ENCODE data around the gene KLHL1. TPM values are rescaled to one million over a fixed set of nuclear protein-coding genes. Genes with fewer than 3 reads are reported as not detected.
"Not testable (repeated sequence)": the region's sequence is repeated elsewhere in the genome, so short reads cannot be mapped to it uniquely, and the experiment has no call there.

KLHL1 gene
- total RNA-seq (2022) = not detected in 2 replicates
- percentile 0 among the genes with signal in this experiment for Bru-seq, nascent RNA
- BruChase-seq, experiment 1, labeled RNA remaining after a 6-hour chase = percentile 0 among the genes with signal in this experiment
- percentile 0 among the genes with signal in this experiment for BruChase-seq, experiment 2, labeled RNA remaining after a 2-hour chase
- long read RNA-seq = 0 reads

GRCh38 chr13:70108356-70109105 is at the start of gene KLHL1:
TSS of gene KLHL1 (minus strand) at chr13:70108452. CDS start at chr13:70107699, 753 bp downstream.
- no peaks in the 10 kb centered on the region for H3K36me3 Mint-ChIP-seq (ENCODE audit: insufficient read depth, unreplicated experiment)
- no peak within 1 kb of the TSS for H3K27ac Mint-ChIP-seq (ENCODE audit: unreplicated experiment)
- DNase-seq = no peak
- H3K27me3 Mint-ChIP-seq (ENCODE audit: unreplicated experiment) = no peaks in the 10 kb centered on the region
- intact Hi-C loops (cut with micrococcal nuclease; ENCODE audit: unreplicated experiment) = no loop called here
- no peaks in the 10 kb centered on the region for H3K9me3 Mint-ChIP-seq (ENCODE audit: low read depth, unreplicated experiment)
- TF ChIP-seq CTCF (IDR thresholded peaks at IDR 0.05; ENCODE audit: unreplicated experiment) = no peak
- CTCF ChIA-PET = no interaction called here
- no peak within 1 kb of the TSS for H3K4me3 Mint-ChIP-seq (ENCODE audit: low read depth, unreplicated experiment)
- no peaks in the 10 kb centered on the region for H3K4me1 Mint-ChIP-seq (ENCODE audit: low read depth, unreplicated experiment)
- no TSS peak for BruUV-seq (replicated peaks)

- H3K4me1 Mint-ChIP-seq (ENCODE audit: low read depth, unreplicated experiment); CTCF ChIA-PET; H3K36me3 Mint-ChIP-seq (ENCODE audit: insufficient read depth, unreplicated experiment); DNase-seq; H3K27ac Mint-ChIP-seq (ENCODE audit: unreplicated experiment); H3K27me3 Mint-ChIP-seq (ENCODE audit: unreplicated experiment); BruUV-seq (replicated peaks); intact Hi-C loops (cut with micrococcal nuclease; ENCODE audit: unreplicated experiment); H3K4me3 Mint-ChIP-seq (ENCODE audit: low read depth, unreplicated experiment); H3K9me3 Mint-ChIP-seq (ENCODE audit: low read depth, unreplicated experiment): not testable (repeated sequence)
Observed at GRCh38 chr13:70142658-70143057, 34.4 kb upstream of the KLHL1 start.

- CTCF ChIA-PET = no interaction called here
- intact Hi-C loops (cut with micrococcal nuclease; ENCODE audit: unreplicated experiment) = no loop called here
Observed at GRCh38 chr13:70128098-70128497, 19.8 kb upstream of the KLHL1 start.

GRCh38 chr13:70125693-70126092 is 17.4 kb upstream of the KLHL1 start:
- BruUV-seq (replicated peaks) = no TSS peak
- intact Hi-C loops (cut with micrococcal nuclease; ENCODE audit: unreplicated experiment) = no loop called here
- TF ChIP-seq CTCF (IDR thresholded peaks at IDR 0.05; ENCODE audit: unreplicated experiment) = no peak
- no peaks in the 10 kb centered on the region for H3K27me3 Mint-ChIP-seq (ENCODE audit: unreplicated experiment)
- no peak for DNase-seq
- no peak overlapping the region for H3K4me3 Mint-ChIP-seq (ENCODE audit: low read depth, unreplicated experiment)
- H3K36me3 Mint-ChIP-seq (ENCODE audit: insufficient read depth, unreplicated experiment) = no peaks in the 10 kb centered on the region
- CTCF ChIA-PET = no interaction called here
- no peaks in the 10 kb centered on the region for H3K4me1 Mint-ChIP-seq (ENCODE audit: low read depth, unreplicated experiment)
- no peaks in the 10 kb centered on the region for H3K9me3 Mint-ChIP-seq (ENCODE audit: low read depth, unreplicated experiment)
- no peak overlapping the region for H3K27ac Mint-ChIP-seq (ENCODE audit: unreplicated experiment)

More at GRCh38 chr13:70128098-70128497, 19.8 kb upstream of the KLHL1 start:
- Mint-ChIP-seq H3K9me3 (ENCODE audit: low read depth, unreplicated experiment) (no peaks in the 10 kb centered on the region), H3K27me3 (ENCODE audit: unreplicated experiment) (no peaks in the 10 kb centered on the region), H3K27ac (ENCODE audit: unreplicated experiment) (no peak overlapping the region), H3K4me3 (ENCODE audit: low read depth, unreplicated experiment) (no peak overlapping the region), H3K36me3 (ENCODE audit: insufficient read depth, unreplicated experiment) (no peaks in the 10 kb centered on the region), H3K4me1 (ENCODE audit: low read depth, unreplicated experiment) (no peaks in the 10 kb centered on the region)
- no peak for DNase-seq
- no peak for TF ChIP-seq CTCF (IDR thresholded peaks at IDR 0.05; ENCODE audit: unreplicated experiment)
- BruUV-seq (replicated peaks) = no TSS peak

GRCh38 chr13:70117338-70117905 is 9.2 kb upstream of the KLHL1 start:
- no peaks in the 10 kb centered on the region for H3K36me3 Mint-ChIP-seq (ENCODE audit: insufficient read depth, unreplicated experiment)
- intact Hi-C loops (cut with micrococcal nuclease; ENCODE audit: unreplicated experiment) = no loop called here
- H3K9me3 Mint-ChIP-seq (ENCODE audit: low read depth, unreplicated experiment) = no peaks in the 10 kb centered on the region
- DNase-seq = no peak
- BruUV-seq (replicated peaks) = no TSS peak
- no peaks in the 10 kb centered on the region for H3K27me3 Mint-ChIP-seq (ENCODE audit: unreplicated experiment)
- no peak for TF ChIP-seq CTCF (IDR thresholded peaks at IDR 0.05; ENCODE audit: unreplicated experiment)
- H3K4me1 Mint-ChIP-seq (ENCODE audit: low read depth, unreplicated experiment) = no peaks in the 10 kb centered on the region
- CTCF ChIA-PET = no interaction called here
- no peak overlapping the region for H3K4me3 Mint-ChIP-seq (ENCODE audit: low read depth, unreplicated experiment)
- H3K27ac Mint-ChIP-seq (ENCODE audit: unreplicated experiment) = no peak overlapping the region
